Measurements from ENCODE around the gene FCGR2B.

The FCGR2B gene

GRCh38 chr1:161725908-161726472 lies 63.0 kb downstream of the FCGR2B start:
- H3K4me3 ChIP-seq (ENCODE audit: low read length) = peak overlapping the region; percentile 55
- no peak for DNase-seq (ENCODE audit: low read depth, low spot score)

GRCh38 chr1:161726473-161727255 lies 63.7 kb downstream of the FCGR2B start:
- no peak for DNase-seq (ENCODE audit: low read depth, low spot score)
- peak overlapping the region; percentile 55 for H3K4me3 ChIP-seq (ENCODE audit: low read length)

GRCh38 chr1:161727256-161727924 lies 64.4 kb downstream of the FCGR2B start:
- peak overlapping the region; percentile 55 for H3K4me3 ChIP-seq (ENCODE audit: low read length)
- DNase-seq (ENCODE audit: low read depth, low spot score) = peak; percentile 89

Measured in Jurkat, Clone E6-1 (cell line).